ENCODE results near the gene RRAS.

DNA sequence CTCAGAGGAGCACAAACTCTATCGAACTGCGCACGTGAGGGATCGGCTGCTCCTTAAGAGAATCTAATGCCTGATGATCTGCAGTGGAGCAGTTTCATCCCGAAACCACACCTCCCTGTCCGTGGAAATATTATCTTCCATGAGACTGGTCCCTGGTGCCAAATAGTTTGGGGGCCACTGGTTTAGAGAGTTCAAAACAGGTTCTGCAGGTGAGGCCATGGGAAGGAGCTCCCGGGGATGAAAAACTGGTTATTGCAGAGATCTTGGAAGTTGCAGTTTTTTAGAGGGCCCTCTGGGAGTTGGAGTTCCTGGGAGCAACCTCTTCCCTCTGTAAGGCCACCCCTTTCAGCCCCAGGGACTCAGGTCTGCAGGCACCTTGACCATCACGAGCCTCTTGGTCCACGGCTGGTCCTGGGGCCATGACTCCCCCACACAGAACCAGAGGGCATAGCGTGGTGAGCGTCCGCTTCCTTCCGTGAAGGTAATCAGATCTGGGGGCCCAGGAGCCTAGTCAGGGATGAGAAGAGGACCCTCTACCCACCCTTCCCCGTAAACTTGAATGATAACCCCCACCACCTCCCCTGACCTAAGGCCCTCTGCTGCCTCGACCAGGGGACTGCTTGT, 20.5 kb upstream of the RRAS start:
- TF ChIP-seq, protein P1, sequence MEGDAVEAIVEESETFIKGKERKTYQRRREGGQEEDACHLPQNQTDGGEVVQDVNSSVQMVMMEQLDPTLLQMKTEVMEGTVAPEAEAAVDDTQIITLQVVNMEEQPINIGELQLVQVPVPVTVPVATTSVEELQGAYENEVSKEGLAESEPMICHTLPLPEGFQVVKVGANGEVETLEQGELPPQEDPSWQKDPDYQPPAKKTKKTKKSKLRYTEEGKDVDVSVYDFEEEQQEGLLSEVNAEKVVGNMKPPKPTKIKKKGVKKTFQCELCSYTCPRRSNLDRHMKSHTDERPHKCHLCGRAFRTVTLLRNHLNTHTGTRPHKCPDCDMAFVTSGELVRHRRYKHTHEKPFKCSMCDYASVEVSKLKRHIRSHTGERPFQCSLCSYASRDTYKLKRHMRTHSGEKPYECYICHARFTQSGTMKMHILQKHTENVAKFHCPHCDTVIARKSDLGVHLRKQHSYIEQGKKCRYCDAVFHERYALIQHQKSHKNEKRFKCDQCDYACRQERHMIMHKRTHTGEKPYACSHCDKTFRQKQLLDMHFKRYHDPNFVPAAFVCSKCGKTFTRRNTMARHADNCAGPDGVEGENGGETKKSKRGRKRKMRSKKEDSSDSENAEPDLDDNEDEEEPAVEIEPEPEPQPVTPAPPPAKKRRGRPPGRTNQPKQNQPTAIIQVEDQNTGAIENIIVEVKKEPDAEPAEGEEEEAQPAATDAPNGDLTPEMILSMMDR (IDR thresholded peaks at IDR 0.05; ENCODE audit: low read length) = no peak
- TF ChIP-seq EZH2 (optimal IDR thresholded peaks at IDR 0.05; ENCODE audit: low read depth, low read length) = no peak
